ENCODE results near the gene IGF1R.

GRCh38 chr15:98782801-98783200 is 134.5 kb downstream of the IGF1R start:
- TF ChIP-seq CTCF (IDR thresholded peaks at IDR 0.05) (no peak), POLR2A (IDR thresholded peaks at IDR 0.05) (no peak)

All from adrenal gland (tissue), 5 donors.